AG09319 (cell line): Measurements from ENCODE around the gene FAM149B1.
A peak's percentile ranks its signal among the peaks of the same experiment; 100 is the strongest.

ENCODE experiments used
- DNase-seq: peaks from one replicate; pipeline ENCODE4 v3.0.0-alpha.2; 2010; ENCODE audit warnings: low read depth; ENCODE audit errors: extremely low read depth
- CTCF ChIP-seq: IDR thresholded peaks from 2 replicates; pipeline ENCODE4 v1.5.1; 2011; ENCODE audit warnings: low read depth, mild to moderate bottlenecking, inconsistent platforms, low read length, moderate library complexity

FAM149B1 gene

GRCh38 chr10:73167783-73168464 lies at the start of gene FAM149B1, which contains the start of gene ECD:
Gene FAM149B1 (plus strand): TSS chr10:73168119. CDS start chr10:73168340, 221 bp downstream.
Gene ECD (minus strand): TSS chr10:73168008. CDS start chr10:73163937, 4,071 bp downstream.
- no peak for TF ChIP-seq CTCF
- peak; percentile 77 for DNase-seq

- no peak for TF ChIP-seq CTCF
- no peak for DNase-seq
Observed at GRCh38 chr10:73119457-73119856, 48.5 kb upstream of the FAM149B1 start.

GRCh38 chr10:73119952-73120351 lies 48.0 kb upstream of the FAM149B1 start:
- DNase-seq, result no peak
- TF ChIP-seq CTCF, result no peak

- DNase-seq, result no peak
- no peak for TF ChIP-seq CTCF
Observed at GRCh38 chr10:73126343-73126742, 41.6 kb upstream of the FAM149B1 start.

GRCh38 chr10:73131301-73131700 lies 36.6 kb upstream of the FAM149B1 start:
- no peak for DNase-seq
- TF ChIP-seq CTCF, result no peak

GRCh38 chr10:73131913-73132686 lies 35.8 kb upstream of the FAM149B1 start:
- TF ChIP-seq CTCF, result no peak
- DNase-seq, result no peak

- DNase-seq, result no peak
- TF ChIP-seq CTCF, result no peak
Observed at GRCh38 chr10:73134727-73135126, 33.2 kb upstream of the FAM149B1 start.
